ENCODE results near the gene ELAVL1.
A peak's percentile ranks its signal among the peaks of the same experiment; 100 is the strongest.
"Not testable (repeated sequence)": the region's sequence is repeated elsewhere in the genome, so short reads cannot be mapped to it uniquely, and the experiment has no call there.

The ELAVL1 gene

GRCh38 chr19:7920519-7921301 is 84.7 kb downstream of the ELAVL1 start:
- peak; percentile 99 for DNase-seq

- DNase-seq = peak; percentile 97
These were observed 85.6 kb downstream of the ELAVL1 start, which contains the start of gene SNAPC2 for GRCh38 chr19:7919610-7920518. Gene SNAPC2 (plus strand): TSS chr19:7920338. CDS start chr19:7920367, 29 bp downstream.

- DNase-seq = no peak
These were observed 86.6 kb downstream of the ELAVL1 start for GRCh38 chr19:7918615-7919421.

- not testable (repeated sequence) for DNase-seq
These were observed 87.3 kb downstream of the ELAVL1 start for GRCh38 chr19:7918062-7918614.

GRCh38 chr19:7917267-7918061 is 88.0 kb downstream of the ELAVL1 start:
- peak; percentile 69 for DNase-seq

- no peak for DNase-seq
These were observed 88.5 kb downstream of the ELAVL1 start for GRCh38 chr19:7916955-7917266.

- DNase-seq = peak; percentile 59
These were observed 89.1 kb downstream of the ELAVL1 start for GRCh38 chr19:7916103-7916954.

- no peak for DNase-seq
These were observed 90.0 kb downstream of the ELAVL1 start for GRCh38 chr19:7915250-7916102.

- DNase-seq = no peak
These were observed 90.8 kb downstream of the ELAVL1 start, which contains the start of gene TGFBR3L for GRCh38 chr19:7914598-7915045. Gene TGFBR3L (plus strand): TSS chr19:7914830.

GRCh38 chr19:7914099-7914498 is 91.3 kb downstream of the ELAVL1 start:
- no peak for DNase-seq

- no peak for DNase-seq
These were observed 91.8 kb downstream of the ELAVL1 start for GRCh38 chr19:7913652-7914051.

GRCh38 chr19:7912697-7913564 is 92.5 kb downstream of the ELAVL1 start:
- DNase-seq = no peak

- no peak for DNase-seq
These were observed 93.2 kb downstream of the ELAVL1 start for GRCh38 chr19:7912144-7912696.

- no peak for DNase-seq
These were observed 93.8 kb downstream of the ELAVL1 start for GRCh38 chr19:7911508-7912143.

- no peak for DNase-seq
These were observed 94.9 kb downstream of the ELAVL1 start for GRCh38 chr19:7910321-7911161.

- no peak for DNase-seq
These were observed 95.9 kb downstream of the ELAVL1 start for GRCh38 chr19:7909471-7910067.
